Epidermal melanocyte (primary cell): ENCODE results near the gene IFIT5.
"Not testable (repeated sequence)": the region's sequence is repeated elsewhere in the genome, so short reads cannot be mapped to it uniquely, and the experiment has no call there.

Experiments
- DNase-seq: peaks from one replicate; pipeline ENCODE4 v3.0.0; 2011; ENCODE audit warnings: low spot score; ENCODE audit not compliant: insufficient read length

The IFIT5 gene

DNA sequence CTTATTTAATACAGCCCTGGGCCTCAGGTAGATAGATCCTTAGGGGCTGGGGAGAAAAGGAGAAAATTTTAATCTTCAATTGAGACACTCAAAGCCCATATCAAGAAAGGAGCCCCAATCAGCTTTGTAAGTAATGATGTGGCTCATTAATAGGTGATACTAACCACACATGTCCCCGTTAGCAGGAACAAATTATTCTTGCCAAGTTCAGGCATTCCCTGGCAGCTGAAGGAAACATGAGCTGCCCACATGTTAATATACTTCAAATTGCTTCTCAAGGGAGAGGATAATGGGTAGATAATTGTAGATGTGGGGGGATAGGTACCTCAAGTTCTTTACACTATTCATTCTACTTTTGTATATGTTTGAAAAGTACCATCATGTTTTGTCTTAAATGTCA is 14.5 kb downstream of the IFIT5 start:
- DNase-seq, result no peak

DNA sequence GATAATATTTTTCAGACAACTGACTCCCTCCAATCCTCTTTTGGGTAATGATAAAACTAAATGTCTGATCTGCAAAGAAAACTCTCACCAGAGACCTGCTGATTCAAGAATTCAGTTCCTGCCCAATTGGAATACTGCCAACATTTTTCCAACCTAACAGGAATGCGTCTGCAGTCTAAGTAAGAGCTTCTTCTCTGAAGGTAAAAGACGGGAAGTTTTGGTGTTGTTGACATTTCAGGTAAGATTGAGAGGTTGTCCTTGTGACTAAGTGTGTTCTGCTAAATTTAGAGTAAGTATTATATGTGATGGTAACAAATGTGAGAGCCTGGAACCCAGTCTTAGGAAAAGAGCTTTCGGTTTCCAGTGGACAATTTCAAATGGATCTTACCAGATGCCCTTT is 17.6 kb downstream of the IFIT5 start:
- no peak for DNase-seq

DNA sequence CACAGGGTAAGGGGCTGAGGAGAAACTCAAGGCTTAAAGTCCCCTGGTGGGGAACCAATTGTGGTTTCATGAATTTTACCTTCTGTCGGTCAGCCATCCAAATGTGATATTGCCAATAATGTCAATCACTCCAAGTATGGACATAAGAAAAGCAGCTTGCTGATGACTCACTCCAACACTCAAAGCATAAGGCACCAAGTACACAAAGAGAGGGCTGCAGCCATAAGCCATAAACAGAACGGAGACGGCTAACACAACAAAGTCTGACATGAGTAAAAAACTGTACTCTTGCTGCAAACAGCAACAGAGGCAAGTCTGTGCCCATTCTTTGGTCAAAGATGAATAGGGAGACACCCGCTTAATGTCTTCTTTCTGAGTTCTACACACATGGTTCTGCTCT is 24.2 kb downstream of the IFIT5 start:
- no peak for DNase-seq

DNA sequence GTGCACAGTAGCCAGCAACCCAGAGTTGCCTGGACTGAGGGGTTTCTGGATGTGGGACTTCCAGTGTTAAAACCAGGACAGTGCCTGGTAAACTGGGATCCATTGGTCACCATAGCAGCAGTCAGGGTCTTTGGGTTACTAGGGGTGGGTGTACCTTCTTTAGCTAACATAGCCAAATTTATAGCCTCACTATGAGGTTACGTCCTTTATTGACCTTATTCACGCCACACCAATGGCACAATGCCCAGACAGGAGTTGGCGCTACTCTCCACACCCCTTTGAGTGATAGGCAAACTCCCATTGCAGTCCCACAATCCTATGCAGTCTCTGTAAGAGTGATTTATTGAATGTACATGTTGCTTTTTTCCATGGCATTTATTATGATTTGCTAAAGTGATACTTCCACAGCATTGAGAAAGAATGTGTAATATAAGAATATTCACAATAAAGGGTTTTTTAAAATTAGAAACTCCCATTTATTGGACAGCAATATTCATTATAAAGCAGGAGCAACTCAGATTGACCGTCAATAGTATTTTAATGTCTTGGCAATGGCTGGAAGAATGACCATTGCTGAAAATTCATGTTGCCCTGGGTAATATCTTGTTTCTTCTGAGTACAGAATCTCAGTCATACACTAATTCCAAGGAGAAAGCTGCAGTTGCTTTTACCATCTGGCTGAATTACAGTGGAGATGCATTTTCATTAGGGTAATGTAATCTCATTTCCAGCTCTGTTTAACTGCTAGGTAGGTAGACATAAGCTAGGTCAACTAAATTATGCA is 26.1 kb downstream of the IFIT5 start:
- no peak for DNase-seq

DNA sequence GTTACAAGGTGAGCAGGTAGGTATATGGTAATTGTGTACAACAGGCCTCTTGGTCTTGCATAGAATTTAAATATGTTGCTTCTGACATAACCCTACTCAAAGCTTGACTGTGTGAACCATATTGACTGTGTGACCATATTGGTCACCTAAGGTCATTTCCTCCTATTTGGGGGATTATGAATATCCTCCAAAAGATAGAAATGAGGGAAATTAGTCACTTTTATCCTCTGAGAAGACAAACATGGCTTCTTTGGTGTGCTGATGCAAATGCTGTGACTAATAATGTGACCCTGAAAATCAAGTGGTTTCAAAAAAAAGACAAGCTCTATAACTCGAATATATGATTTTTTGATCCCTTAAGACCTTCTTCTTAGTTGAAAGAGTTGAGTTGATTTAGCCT is 27.9 kb downstream of the IFIT5 start:
- no peak for DNase-seq

DNA sequence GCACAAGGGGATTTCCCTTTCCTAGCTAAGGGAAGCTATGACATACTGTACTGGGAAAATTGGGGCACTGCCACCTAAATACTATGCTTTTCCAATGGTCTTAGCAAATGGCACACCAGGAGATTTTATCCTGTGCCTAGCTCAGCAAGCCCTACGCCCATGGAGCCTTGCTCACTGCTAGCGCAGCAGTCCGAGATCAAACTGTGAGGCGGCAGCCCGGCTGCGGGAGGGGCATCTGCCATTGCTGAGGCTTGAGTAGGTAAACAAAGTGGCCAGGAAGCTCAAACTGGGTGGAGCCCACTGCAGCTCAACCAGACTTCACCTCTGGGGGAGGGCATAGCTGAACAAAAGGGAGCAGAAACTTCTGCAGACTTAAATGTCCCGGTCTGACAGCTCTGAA is 30.5 kb downstream of the IFIT5 start:
- DNase-seq, result not testable (repeated sequence)

DNA sequence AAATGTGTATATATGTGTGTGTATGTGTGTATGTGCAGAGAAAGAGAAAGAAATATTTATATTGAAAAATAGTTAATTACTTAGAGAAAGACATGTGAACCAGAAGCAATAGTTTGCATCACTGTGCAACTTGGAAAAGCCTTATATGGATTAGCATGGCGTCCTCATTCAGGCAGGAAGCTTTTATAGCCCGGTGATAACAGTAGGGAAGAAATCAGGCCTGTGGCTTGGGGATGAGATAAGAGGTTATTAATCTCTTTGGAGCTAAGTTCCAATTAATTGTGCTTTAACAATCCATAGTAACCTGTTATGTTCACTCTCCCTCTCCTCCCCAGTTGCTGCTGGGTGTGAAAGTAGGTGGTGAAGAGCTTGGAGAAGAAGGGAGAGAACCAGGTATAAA is 36.5 kb downstream of the IFIT5 start:
- DNase-seq, result no peak

DNA sequence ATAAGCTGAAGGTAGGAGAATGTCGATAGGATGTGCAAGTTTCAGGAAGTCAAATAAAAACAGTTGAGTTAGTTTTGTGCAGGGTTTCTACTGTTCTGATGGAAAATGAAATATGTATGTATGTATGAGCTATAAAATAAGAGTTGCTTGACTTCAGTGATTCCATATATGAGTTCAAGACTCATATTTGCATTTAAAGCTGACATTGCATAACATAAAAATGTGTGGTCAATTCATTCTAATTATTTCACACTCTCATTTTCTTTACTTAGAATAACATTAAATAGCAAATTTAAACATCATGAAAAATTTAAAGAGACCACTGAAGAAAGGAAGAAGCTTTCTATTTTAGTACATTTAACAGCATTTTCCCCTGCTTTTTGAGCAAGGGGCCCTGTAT is 37.8 kb downstream of the IFIT5 start:
- DNase-seq, result no peak

DNA sequence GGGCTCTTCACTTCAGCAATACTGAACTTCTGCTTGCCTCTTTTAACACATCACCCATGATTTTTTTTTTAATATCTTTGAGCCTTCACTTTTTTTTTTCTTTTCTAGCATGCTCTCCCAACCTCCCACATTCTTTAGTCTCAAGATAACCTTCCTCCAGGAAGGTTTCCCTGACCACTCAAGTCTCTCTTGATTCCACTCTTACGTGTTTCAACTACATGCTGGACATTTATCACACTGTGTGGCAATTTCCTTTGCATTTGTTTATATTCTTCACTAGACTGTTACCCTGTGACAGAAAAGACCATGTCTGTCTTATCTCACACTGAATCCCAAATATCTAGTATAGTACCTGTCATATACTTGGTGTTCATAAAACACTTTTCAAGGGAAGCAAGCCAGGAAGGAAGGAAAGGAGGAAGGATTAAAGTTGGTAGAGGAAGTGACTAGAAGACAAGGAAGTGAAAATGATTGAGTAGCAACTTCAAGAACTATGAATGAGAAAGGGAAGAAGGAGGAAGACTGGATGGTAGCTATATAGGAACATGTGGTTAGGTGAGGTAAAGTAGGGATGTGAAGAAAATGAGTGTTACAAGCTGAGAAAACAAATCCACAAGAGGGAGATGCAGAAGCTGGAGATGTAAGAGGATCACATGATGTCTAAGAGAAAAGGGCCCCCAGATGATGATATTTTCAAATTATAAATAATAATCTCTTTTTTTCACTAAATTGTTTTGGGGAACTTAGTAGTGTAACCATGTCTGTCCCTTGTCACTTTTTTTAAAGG is 40.4 kb downstream of the IFIT5 start:
- no peak for DNase-seq

DNA sequence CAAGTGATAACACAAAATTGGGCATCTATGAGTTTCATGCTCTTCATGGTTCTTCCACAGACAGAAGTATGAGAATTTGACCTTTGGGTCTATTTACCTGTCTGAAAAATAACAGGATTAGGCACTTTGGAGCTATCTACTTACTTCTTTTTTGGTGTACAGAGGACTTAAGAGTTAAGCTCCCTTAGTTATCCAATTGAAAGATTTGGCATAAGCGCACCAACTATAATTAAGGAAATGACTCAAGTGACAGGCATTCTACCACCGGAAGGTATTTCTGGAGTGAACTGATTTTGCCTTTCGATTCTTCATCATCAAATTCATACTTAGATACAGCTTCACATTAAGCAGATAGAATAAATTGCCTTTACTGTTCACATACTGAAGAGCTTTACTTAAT is 43.9 kb downstream of the IFIT5 start:
- no peak for DNase-seq

DNA sequence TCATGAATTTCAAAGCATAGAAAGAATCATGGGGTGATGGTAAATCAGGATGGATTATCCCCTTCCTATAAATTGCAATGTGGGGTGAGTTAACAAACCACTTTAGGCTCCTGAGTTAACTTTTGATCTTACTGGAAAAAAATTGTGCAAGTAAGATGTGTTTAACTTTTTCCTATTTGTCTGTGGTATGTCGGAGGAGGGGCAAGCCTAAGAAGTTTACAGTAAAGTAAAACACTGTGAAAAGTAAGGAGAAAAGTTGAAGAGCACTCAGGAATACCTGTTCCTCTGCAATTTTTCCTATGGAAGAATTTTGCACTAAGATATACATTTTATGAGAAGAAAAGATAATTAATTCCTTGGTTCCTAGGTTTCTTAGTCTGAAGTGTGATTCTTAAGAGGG is 44.4 kb downstream of the IFIT5 start:
- no peak for DNase-seq

DNA sequence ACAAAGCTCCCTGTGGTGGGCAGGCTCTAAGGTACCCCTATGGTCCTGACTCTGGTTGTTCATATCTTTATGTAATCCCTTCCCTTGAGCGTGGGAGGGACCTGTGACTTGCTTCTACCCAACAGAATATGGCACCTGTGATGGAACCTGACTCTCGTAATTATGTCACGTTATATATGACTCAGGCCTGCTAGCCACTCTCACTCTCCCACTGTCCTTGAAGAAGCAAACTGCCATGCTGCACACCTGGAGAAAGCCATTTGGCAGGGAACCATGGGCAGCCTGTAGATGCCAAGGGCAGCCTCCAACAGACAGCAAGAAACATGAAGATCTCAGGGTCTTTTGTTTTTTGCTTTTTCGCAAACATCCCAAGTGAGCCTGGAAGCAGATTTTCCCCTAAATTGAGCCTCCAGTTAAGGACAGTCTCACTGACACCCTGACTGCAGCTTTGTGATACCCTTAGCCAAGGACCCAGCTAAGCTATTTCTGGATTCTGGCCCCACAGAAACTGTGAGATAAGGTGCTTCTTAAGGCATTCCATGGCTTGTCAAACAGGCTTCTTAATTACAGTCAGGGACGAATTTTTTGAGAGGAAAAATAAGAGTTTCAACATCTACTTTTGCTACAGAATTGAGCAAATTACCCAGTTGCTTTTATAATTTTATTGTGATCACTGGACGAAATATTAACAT is 49.6 kb downstream of the IFIT5 start:
- DNase-seq, result no peak

DNA sequence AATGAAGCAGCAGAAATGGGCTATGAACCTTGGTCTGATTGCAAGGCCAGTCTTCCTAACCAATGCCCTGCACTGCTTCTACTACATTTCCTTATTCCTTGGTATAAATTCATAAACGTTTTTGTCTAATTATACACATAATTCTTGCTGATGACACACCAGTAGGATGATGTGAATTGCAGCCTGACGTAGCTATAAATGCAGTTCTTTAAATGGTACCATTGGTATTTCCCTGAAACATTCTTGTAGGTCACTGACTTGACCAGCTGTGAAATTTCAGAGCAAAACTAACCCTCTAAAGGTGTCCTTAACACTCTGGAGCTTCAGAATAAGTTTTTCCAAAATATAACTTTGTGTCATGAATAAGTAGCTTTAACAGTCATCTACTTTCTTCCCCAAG is 50.8 kb downstream of the IFIT5 start:
- no peak for DNase-seq

DNA sequence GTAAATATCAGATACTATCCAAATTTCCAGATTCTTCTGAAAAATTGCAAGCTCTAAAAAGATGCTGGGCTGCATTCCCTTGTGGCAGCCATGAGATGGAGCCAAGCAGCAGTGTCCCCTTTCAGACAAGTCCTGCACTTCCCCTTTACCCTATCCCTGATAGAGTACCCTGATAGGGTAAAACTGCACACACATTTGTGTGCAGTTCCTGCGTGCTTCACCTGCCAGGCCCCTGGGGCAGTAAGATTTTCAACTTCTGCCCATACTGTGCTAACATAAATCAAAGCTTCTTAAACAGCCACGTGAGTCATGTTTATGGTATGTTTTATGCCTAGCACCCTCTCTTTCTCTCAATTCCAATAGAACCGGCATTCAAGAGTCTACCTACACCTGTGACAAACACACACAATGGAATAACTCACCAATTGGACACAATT is 52.2 kb downstream of the IFIT5 start:
- no peak for DNase-seq

DNA sequence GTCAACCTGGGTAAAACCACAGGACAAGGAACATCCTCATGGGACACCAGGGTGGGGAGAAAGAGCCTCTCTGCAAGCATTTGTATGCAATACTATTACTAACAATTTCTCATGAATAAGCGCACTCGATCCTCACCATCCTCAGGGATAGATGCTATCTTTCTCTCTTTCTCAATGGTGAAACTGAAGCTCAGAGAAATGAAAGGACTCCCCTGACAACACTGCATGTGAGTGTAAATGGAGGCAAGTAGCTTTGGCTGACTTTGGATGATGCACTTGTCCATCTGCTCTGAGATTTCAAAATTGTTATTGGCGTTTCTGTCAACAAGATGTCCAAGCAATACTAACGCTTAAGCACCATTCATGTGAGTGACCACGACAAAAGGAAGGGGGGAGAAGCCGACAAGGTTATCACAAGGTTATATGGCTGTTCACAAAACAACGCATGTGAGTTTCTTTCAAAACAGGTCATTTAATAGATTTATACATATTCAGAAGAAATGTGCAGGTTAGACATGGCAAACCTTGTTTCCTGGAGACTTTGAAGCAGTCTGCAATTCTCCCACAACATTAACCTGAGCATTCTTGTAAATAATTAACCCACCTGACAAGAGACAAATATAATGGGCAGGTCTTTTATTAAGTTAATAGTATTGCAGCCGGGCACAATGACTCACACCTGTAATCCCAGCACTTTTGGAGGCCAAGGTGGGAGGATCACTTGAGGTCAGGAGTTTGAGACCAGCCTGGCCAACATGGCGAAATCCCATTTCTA is 54.0 kb downstream of the IFIT5 start:
- no peak for DNase-seq

DNA sequence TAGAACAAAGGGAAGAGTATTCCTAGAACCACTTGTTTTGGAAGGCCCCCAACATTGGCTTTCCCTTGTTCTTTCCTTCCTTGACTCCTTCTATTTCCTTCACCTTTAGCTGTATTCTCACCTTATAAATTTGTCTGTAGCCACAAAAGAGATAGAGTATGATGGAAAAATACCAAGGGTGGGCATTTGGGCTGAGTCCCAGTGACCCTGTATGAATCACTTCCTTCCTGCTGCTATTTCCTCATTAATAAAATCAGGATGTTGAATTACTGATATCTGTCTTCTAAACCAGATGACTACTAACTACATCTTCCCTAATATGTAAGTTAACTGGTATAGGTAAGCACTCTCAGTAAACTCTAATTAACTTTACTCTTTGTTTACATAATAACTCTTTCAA is 55.1 kb downstream of the IFIT5 start:
- no peak for DNase-seq
